ENCODE results near the gene MRPL33.
A peak's percentile ranks its signal among the peaks of the same experiment; 100 is the strongest.
"Not testable (repeated sequence)": the region's sequence is repeated elsewhere in the genome, so short reads cannot be mapped to it uniquely, and the experiment has no call there.

The MRPL33 gene

GRCh38 chr2:27739058-27739373 is 32.5 kb upstream of the MRPL33 start:
- no peaks in the 10 kb centered on the region for H3K27me3 ChIP-seq
- H3K4me3 ChIP-seq, result no peak overlapping the region
- H3K4me1 ChIP-seq, result peaks cover 24% of the 10 kb centered on the region
- H3K4me2 ChIP-seq, result no peak overlapping the region
- H3K36me3 ChIP-seq, result no peaks in the 10 kb centered on the region
- H4K20me1 ChIP-seq, result no peaks in the 10 kb centered on the region
- H3K27ac ChIP-seq, result no peak overlapping the region
- no peak overlapping the region for H3K9ac ChIP-seq
- no peaks in the 10 kb centered on the region for H3K9me3 ChIP-seq
- no peak for TF ChIP-seq Cebpa-rat (IDR thresholded peaks at IDR 0.05)

DNA sequence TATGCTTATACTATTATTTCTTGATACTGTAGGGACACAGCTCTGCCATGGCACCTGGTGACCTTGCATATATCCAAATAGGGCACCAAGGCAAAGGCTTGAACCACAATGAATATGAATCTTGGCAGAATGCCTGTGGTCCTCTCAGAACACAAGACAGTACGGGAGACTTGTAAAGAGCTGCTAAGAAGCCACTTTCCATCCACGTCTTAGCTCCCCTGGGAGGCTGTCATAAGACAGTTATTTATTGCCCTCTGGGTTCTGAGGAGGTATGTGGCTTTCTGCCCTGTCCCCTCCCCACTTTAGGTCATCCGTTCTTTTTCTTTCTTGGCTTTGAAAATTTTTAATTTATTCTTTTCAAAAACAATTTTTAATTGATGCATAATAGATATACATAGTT is 29.8 kb upstream of the MRPL33 start:
- no peaks in the 10 kb centered on the region for H4K20me1 ChIP-seq
- H3K27ac ChIP-seq, result no peak overlapping the region
- peaks cover 24% of the 10 kb centered on the region for H3K4me1 ChIP-seq
- no peaks in the 10 kb centered on the region for H3K27me3 ChIP-seq
- H3K9ac ChIP-seq, result no peak overlapping the region
- no peaks in the 10 kb centered on the region for H3K36me3 ChIP-seq
- no peak for TF ChIP-seq Cebpa-rat (IDR thresholded peaks at IDR 0.05)
- no peaks in the 10 kb centered on the region for H3K9me3 ChIP-seq
- peak overlapping the region; percentile 23 for H3K4me2 ChIP-seq
- H3K4me3 ChIP-seq, result no peak overlapping the region

DNA sequence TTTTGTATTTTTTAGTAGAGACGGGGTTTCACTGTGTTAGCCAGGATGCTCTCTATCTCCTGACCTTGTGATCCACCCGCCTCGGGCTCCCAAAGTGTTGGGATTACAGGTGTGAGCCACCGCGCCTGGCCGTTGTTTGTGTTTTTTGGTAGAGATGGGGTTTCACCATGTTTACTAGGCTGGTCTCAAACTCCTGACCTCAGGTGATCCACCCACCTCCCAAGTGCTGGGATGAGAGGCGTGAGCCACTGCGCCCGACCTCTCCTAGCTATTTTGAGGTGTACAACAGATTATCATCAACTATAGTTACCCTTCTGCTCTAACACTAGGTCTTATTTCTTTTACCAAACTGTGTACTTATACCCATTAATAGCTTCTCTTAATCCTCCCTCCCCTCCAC is 28.9 kb upstream of the MRPL33 start:
- no peak for TF ChIP-seq Cebpa-rat (IDR thresholded peaks at IDR 0.05)
- no peaks in the 10 kb centered on the region for H4K20me1 ChIP-seq
- no peak overlapping the region for H3K4me3 ChIP-seq
- H3K36me3 ChIP-seq, result no peaks in the 10 kb centered on the region
- peaks cover 24% of the 10 kb centered on the region for H3K4me1 ChIP-seq
- no peak overlapping the region for H3K9ac ChIP-seq
- no peaks in the 10 kb centered on the region for H3K9me3 ChIP-seq
- H3K27ac ChIP-seq, result no peak overlapping the region
- no peaks in the 10 kb centered on the region for H3K27me3 ChIP-seq
- peak overlapping the region; percentile 23 for H3K4me2 ChIP-seq

GRCh38 chr2:27745494-27745893 is 26.0 kb upstream of the MRPL33 start:
- peaks cover 15% of the 10 kb centered on the region for H3K9me3 ChIP-seq
- H4K20me1 ChIP-seq, H3K4me2 ChIP-seq, H3K36me3 ChIP-seq, H3K4me3 ChIP-seq, H3K9ac ChIP-seq, H3K27ac ChIP-seq, H3K27me3 ChIP-seq: not testable (repeated sequence)
- H3K4me1 ChIP-seq, result peaks cover 27% of the 10 kb centered on the region

- Histone ChIP-seq H3K27ac (no peak overlapping the region), H3K4me3 (no peak overlapping the region), H3K4me2 (no peak overlapping the region), H4K20me1 (no peaks in the 10 kb centered on the region), H3K9ac (no peak overlapping the region), H3K9me3 (peaks cover 15% of the 10 kb centered on the region), H3K27me3 (no peaks in the 10 kb centered on the region), H3K36me3 (no peaks in the 10 kb centered on the region), H3K4me1 (peaks cover 25% of the 10 kb centered on the region)
- TF ChIP-seq Cebpa-rat (IDR thresholded peaks at IDR 0.05), result no peak
Observed at GRCh38 chr2:27746325-27746724, 25.2 kb upstream of the MRPL33 start.

DNA sequence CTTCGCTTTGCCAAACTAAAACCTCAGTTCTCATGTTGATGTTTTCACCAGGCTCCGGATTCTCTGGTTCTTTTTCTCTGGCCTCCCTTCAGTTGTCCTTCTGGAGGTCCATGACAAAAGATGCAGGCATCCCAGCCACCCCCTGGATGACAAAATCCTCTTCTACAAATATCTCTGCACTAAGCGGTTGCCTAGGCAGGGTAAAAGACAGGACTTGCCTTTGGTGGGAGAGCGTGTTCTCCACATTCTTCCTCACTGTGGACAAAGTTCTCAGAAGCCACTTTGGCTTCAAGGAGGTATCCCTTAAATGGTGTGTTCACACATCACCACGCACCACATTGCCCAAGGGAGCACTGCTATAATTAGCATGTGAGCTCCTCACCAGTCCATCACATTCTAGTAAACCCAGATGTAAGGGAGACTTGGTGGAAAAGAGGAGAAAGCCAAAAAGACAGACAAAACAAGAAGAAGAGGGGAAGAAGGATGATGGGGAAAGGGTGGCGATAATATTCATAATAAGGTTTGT is 23.6 kb upstream of the MRPL33 start:
- no peaks in the 10 kb centered on the region for H4K20me1 ChIP-seq
- H3K27ac ChIP-seq, result no peak overlapping the region
- no peak for TF ChIP-seq Cebpa-rat (IDR thresholded peaks at IDR 0.05)
- peaks cover 15% of the 10 kb centered on the region for H3K9me3 ChIP-seq
- peak overlapping the region; percentile 60 for H3K4me2 ChIP-seq
- no peak overlapping the region for H3K9ac ChIP-seq
- no peaks in the 10 kb centered on the region for H3K36me3 ChIP-seq
- H3K4me1 ChIP-seq, result peaks cover 11% of the 10 kb centered on the region
- H3K27me3 ChIP-seq, result no peaks in the 10 kb centered on the region
- H3K4me3 ChIP-seq, result no peak overlapping the region

DNA sequence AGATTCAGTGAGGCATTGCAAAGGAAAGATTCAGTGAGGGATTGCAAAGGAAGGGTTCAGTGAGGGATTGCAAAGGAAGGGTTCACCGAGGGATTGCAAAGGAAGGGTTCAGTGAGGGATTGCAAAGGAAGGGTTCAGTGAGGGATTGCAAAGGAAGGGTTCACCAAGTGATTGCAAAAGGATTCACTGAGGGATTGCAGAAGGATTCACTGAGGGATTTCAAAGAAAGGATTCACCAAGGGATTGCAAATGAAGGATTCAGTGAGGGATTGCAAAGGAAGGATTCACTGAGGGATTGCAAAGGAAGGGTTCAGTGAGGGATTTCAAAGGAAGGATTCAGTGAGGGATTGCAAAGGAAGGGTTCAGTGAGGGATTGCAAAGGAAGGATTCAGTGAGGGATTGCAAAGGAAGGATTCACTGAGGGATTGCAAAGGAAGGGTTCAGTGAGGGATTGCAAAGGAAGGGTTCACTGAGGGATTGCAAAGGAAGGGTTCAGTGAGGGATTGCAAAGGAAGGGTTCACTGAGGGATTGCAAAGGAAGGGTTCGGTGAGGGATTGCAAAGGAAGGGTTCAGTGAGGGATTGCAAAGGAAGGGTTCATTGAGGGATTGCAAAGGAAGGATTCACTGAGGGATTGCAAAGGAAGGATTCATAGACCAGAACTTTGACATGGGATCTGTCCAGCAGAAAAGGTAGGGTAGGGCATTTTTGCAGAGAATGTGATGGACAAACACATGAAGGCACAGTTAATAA is 22.5 kb upstream of the MRPL33 start:
- H3K27me3 ChIP-seq, H4K20me1 ChIP-seq, H3K4me2 ChIP-seq, H3K27ac ChIP-seq, H3K4me3 ChIP-seq, H3K9ac ChIP-seq, H3K36me3 ChIP-seq: not testable (repeated sequence)
- Histone ChIP-seq H3K9me3 (peaks cover 15% of the 10 kb centered on the region), H3K4me1 (peaks cover 11% of the 10 kb centered on the region)

- Histone ChIP-seq H4K20me1 (no peaks in the 10 kb centered on the region), H3K9ac (no peak overlapping the region), H3K27ac (no peak overlapping the region), H3K36me3 (no peaks in the 10 kb centered on the region), H3K27me3 (no peaks in the 10 kb centered on the region), H3K4me1 (peaks cover 11% of the 10 kb centered on the region), H3K4me3 (no peak overlapping the region), H3K4me2 (no peak overlapping the region), H3K9me3 (peaks cover 15% of the 10 kb centered on the region)
- no peak for TF ChIP-seq Cebpa-rat (IDR thresholded peaks at IDR 0.05)
Observed at GRCh38 chr2:27751377-27751776, 20.1 kb upstream of the MRPL33 start.

DNA sequence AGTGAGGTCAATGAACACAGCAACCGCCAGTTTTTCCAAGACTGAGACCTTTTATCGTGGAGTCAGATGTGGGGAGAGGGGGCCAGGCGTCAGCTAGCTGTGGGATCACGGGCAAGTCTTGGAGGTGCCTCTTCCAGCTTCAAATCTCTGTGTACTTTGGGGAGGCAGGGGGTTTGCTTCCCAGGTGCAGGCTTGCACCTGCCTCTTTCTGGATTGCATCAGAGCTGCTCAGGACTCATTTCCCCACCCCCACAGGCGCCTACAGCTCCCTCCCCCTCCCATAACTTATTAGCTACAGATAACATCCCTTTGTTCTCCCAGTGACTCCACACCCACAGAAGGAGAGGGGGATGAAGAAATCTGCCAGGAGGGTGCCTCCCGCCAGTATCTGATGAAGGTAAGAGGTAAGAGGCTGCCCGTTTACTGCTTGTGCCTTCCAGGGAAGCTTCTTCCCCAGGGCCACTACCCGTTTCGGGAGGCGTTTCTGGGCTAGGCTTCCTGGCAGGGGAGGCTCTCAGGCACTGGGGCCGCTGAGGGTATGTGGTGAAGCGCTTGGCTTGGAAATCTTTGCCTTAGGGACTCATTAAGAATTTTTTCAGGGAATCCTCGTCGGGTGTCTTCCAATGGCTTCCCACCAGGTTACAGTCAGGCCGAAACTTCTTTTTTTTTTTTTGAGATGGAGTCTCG is 18.8 kb upstream of the MRPL33 start:
- H3K9me3 ChIP-seq, result peaks cover 15% of the 10 kb centered on the region
- H4K20me1 ChIP-seq, result no peaks in the 10 kb centered on the region
- H3K9ac ChIP-seq, result no peak overlapping the region
- no peak overlapping the region for H3K4me3 ChIP-seq
- TF ChIP-seq Cebpa-rat (IDR thresholded peaks at IDR 0.05), result no peak
- no peak overlapping the region for H3K4me2 ChIP-seq
- no peak overlapping the region for H3K27ac ChIP-seq
- peaks cover 9% of the 10 kb centered on the region for H3K4me1 ChIP-seq
- H3K36me3 ChIP-seq, result no peaks in the 10 kb centered on the region
- no peaks in the 10 kb centered on the region for H3K27me3 ChIP-seq

- H3K27ac ChIP-seq, result no peak overlapping the region
- H3K4me2 ChIP-seq, result no peak overlapping the region
- H3K9ac ChIP-seq, result no peak overlapping the region
- peaks cover 6% of the 10 kb centered on the region for H3K9me3 ChIP-seq
- no peak overlapping the region for H3K4me3 ChIP-seq
- no peaks in the 10 kb centered on the region for H3K27me3 ChIP-seq
- H3K4me1 ChIP-seq, result no peaks in the 10 kb centered on the region
- no peak for TF ChIP-seq Cebpa-rat (IDR thresholded peaks at IDR 0.05)
- no peaks in the 10 kb centered on the region for H3K36me3 ChIP-seq
- H4K20me1 ChIP-seq, result no peaks in the 10 kb centered on the region
Observed at GRCh38 chr2:27754138-27754588, 17.4 kb upstream of the MRPL33 start.

Data from BLaER1 (cell line).